ENCODE data around the gene CRELD2. TPM values are rescaled to one million over a fixed set of nuclear protein-coding genes. Genes with fewer than 3 reads are reported as not detected.

Gene CRELD2
- total and polyA plus RNA-seq, 2 experiments from 2014 or later: 35.7 to 47.7 TPM

- no peaks in the 10 kb centered on the region for H3K9me3 Mint-ChIP-seq
- H3K4me1 ChIP-seq (ENCODE audit: insufficient read depth): no peaks in the 10 kb centered on the region
- H3K36me3 ChIP-seq (ENCODE audit: insufficient read depth): no peaks in the 10 kb centered on the region
- H3K4me3 ChIP-seq: no peak overlapping the region
- no peaks in the 10 kb centered on the region for H3K36me3 Mint-ChIP-seq (ENCODE audit: low read depth)
- H3K27ac ChIP-seq (ENCODE audit: low read depth): no peak overlapping the region
- H3K4me3 Mint-ChIP-seq: no peak overlapping the region
- no peak overlapping the region for H2AFZ ChIP-seq
- TF ChIP-seq ETS1 (IDR thresholded peaks at IDR 0.05): no peak
- TF ChIP-seq CTCF (conservative IDR thresholded peaks at IDR 0.05; ENCODE audit: low read depth in 2 of 2): no peak
- H3K27ac Mint-ChIP-seq: no peak overlapping the region
- no peaks in the 10 kb centered on the region for H3F3A ChIP-seq (replicated peaks; ENCODE audit: low read depth)
- peaks cover 5% of the 10 kb centered on the region for H3K27me3 Mint-ChIP-seq (ENCODE audit: insufficient read depth, low read depth, poor library complexity)
- no peaks in the 10 kb centered on the region for H3K79me2 ChIP-seq (replicated peaks; ENCODE audit: insufficient read depth)
- H3K4me2 ChIP-seq: no peak overlapping the region
- H4K20me1 ChIP-seq (replicated peaks; ENCODE audit: insufficient read depth): no peaks in the 10 kb centered on the region
- H3K27me3 ChIP-seq (ENCODE audit: insufficient read depth): peaks cover 6% of the 10 kb centered on the region; the same call in 1 of the 2 replicates
- H3K4me1 Mint-ChIP-seq: peaks cover 10% of the 10 kb centered on the region; the same call in 2 of the 3 replicates
- no peak for DNase-seq (ENCODE audit: low spot score)
- H3K9me2 ChIP-seq (ENCODE audit: insufficient read depth): no peaks in the 10 kb centered on the region
- no peak for ATAC-seq
Measured at GRCh38 chr22:49954354-49954753, 35.9 kb downstream of the CRELD2 start.

GRCh38 chr22:49954991-49955580 lies 36.7 kb downstream of the CRELD2 start:
- ATAC-seq: no peak
- no peak overlapping the region for H3K27ac Mint-ChIP-seq
- Histone ChIP-seq H3K36me3 (ENCODE audit: insufficient read depth) (no peaks in the 10 kb centered on the region), H3K79me2 (replicated peaks; ENCODE audit: insufficient read depth) (no peaks in the 10 kb centered on the region), H3K4me2 (no peak overlapping the region), H3F3A (replicated peaks; ENCODE audit: low read depth) (no peaks in the 10 kb centered on the region), H4K20me1 (replicated peaks; ENCODE audit: insufficient read depth) (no peaks in the 10 kb centered on the region), H2AFZ (no peak overlapping the region), H3K4me3 (no peak overlapping the region), H3K9me2 (ENCODE audit: insufficient read depth) (no peaks in the 10 kb centered on the region), H3K27me3 (ENCODE audit: insufficient read depth) (peaks cover 10% of the 10 kb centered on the region; the same call in 1 of the 2 replicates), H3K4me1 (ENCODE audit: insufficient read depth) (no peaks in the 10 kb centered on the region), H3K27ac (ENCODE audit: low read depth) (no peak overlapping the region)
- H3K36me3 Mint-ChIP-seq (ENCODE audit: low read depth): no peaks in the 10 kb centered on the region
- H3K4me1 Mint-ChIP-seq: peaks cover 8% of the 10 kb centered on the region; the same call in 2 of the 3 replicates
- no peaks in the 10 kb centered on the region for H3K9me3 Mint-ChIP-seq
- peaks cover 7% of the 10 kb centered on the region for H3K27me3 Mint-ChIP-seq (ENCODE audit: insufficient read depth, low read depth, poor library complexity)
- DNase-seq (ENCODE audit: low spot score): no peak
- H3K4me3 Mint-ChIP-seq: no peak overlapping the region
- TF ChIP-seq NANOG (IDR thresholded peaks at IDR 0.05; ENCODE audit: borderline replicate concordance) (no peak), CTCF (conservative IDR thresholded peaks at IDR 0.05; ENCODE audit: low read depth in 2 of 2) (no peak), CREB1 (CRISPR knock-in tag; IDR thresholded peaks at IDR 0.05; ENCODE audit: low read depth) (no peak), JUNB (IDR thresholded peaks at IDR 0.05; ENCODE audit: unreplicated experiment) (no peak), EZH2phosphoT487 (IDR thresholded peaks at IDR 0.05; ENCODE audit: unreplicated experiment) (no peak)
- TF ChIP-seq, protein P1, sequence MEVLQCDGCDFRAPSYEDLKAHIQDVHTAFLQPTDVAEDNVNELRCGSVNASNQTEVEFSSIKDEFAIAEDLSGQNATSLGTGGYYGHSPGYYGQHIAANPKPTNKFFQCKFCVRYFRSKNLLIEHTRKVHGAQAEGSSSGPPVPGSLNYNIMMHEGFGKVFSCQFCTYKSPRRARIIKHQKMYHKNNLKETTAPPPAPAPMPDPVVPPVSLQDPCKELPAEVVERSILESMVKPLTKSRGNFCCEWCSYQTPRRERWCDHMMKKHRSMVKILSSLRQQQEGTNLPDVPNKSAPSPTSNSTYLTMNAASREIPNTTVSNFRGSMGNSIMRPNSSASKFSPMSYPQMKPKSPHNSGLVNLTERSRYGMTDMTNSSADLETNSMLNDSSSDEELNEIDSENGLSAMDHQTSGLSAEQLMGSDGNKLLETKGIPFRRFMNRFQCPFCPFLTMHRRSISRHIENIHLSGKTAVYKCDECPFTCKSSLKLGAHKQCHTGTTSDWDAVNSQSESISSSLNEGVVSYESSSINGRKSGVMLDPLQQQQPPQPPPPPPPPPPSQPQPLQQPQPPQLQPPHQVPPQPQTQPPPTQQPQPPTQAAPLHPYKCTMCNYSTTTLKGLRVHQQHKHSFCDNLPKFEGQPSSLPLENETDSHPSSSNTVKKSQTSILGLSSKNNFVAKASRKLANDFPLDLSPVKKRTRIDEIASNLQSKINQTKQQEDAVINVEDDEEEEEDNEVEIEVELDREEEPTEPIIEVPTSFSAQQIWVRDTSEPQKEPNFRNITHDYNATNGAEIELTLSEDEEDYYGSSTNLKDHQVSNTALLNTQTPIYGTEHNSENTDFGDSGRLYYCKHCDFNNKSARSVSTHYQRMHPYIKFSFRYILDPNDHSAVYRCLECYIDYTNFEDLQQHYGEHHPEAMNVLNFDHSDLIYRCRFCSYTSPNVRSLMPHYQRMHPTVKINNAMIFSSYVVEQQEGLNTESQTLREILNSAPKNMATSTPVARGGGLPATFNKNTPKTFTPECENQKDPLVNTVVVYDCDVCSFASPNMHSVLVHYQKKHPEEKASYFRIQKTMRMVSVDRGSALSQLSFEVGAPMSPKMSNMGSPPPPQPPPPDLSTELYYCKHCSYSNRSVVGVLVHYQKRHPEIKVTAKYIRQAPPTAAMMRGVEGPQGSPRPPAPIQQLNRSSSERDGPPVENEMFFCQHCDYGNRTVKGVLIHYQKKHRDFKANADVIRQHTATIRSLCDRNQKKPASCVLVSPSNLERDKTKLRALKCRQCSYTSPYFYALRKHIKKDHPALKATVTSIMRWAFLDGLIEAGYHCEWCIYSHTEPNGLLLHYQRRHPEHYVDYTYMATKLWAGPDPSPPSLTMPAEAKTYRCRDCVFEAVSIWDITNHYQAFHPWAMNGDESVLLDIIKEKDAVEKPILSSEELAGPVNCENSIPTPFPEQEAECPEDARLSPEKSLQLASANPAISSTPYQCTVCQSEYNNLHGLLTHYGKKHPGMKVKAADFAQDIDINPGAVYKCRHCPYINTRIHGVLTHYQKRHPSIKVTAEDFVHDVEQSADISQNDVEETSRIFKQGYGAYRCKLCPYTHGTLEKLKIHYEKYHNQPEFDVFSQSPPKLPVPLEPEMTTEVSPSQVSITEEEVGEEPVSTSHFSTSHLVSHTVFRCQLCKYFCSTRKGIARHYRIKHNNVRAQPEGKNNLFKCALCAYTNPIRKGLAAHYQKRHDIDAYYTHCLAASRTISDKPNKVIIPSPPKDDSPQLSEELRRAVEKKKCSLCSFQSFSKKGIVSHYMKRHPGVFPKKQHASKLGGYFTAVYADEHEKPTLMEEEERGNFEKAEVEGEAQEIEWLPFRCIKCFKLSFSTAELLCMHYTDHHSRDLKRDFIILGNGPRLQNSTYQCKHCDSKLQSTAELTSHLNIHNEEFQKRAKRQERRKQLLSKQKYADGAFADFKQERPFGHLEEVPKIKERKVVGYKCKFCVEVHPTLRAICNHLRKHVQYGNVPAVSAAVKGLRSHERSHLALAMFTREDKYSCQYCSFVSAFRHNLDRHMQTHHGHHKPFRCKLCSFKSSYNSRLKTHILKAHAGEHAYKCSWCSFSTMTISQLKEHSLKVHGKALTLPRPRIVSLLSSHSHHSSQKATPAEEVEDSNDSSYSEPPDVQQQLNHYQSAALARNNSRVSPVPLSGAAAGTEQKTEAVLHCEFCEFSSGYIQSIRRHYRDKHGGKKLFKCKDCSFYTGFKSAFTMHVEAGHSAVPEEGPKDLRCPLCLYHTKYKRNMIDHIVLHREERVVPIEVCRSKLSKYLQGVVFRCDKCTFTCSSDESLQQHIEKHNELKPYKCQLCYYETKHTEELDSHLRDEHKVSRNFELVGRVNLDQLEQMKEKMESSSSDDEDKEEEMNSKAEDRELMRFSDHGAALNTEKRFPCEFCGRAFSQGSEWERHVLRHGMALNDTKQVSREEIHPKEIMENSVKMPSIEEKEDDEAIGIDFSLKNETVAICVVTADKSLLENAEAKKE (CRISPR knock-in tag; IDR thresholded peaks at IDR 0.05): no peak

Measured in GM23338 (cell line).